GM19099 (cell line): ENCODE data around the gene ADAD2.

Experiments used
- POLR2A ChIP-seq: IDR thresholded peaks from 3 replicates; pipeline ENCODE4 v1.6.1; 2011; ENCODE audit warnings: low read depth; ENCODE audit not compliant: insufficient read length; ENCODE audit errors: extremely low read depth

ADAD2 gene

DNA sequence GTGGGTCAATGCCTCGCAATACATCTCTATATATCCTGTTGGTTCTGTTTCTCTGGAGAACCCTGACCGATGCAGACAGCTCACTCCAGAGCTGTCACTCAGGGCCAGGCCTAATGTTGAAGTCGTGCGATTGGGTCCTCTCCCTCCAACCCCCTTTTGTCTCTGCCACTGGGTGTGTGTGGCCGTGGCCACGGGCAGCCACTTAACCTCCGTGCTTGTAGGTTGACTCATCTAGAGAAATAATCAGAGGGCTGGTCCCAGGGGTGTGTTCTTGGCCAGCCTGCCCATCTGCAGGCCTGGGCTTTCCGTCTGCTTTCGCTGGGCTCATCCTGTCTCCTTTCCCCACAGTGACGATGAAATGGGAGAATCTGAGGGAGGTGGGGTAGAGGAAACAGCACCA is 7.4 kb downstream of the ADAD2 start:
- no peak for TF ChIP-seq POLR2A

- TF ChIP-seq POLR2A: no peak
Measured at GRCh38 chr16:84199097-84199496, 8.1 kb downstream of the ADAD2 start.

- no peak for TF ChIP-seq POLR2A
Measured at GRCh38 chr16:84199861-84200260, 8.9 kb downstream of the ADAD2 start.

DNA sequence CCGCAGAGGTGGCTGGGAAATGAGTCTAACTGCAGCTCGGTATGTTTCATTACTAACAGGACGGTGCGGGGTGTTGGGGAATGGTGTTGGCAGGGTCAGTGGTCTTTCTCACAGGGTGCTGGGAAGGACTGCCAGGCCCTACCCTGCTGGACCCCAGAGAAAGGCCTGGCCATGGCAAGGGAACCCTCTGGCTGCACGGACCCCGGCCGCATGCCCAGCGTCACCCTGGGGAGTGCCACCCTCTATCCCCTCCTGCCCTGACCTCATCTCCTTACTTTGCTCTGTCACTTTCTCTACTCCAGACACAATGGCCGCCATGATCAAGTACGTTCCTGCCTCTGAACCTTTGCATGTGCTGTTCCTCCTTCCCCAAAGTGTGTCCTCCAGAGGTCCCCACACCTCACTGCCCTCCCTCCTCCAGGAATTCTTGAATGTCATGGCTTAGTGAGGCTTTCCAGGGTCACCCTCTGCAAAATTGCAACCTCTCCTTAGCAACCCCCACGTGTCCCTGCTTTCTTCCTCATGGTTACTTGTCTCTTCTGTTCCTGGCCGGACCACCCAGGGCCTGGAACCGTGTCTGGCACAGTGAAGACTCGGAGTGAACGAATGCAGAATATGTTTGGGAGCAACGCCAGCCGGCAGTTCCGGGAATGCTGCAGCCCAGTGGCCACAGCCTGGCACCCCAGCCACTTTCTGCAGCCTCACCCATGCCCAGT is 15.2 kb downstream of the ADAD2 start:
- no peak for TF ChIP-seq POLR2A

DNA sequence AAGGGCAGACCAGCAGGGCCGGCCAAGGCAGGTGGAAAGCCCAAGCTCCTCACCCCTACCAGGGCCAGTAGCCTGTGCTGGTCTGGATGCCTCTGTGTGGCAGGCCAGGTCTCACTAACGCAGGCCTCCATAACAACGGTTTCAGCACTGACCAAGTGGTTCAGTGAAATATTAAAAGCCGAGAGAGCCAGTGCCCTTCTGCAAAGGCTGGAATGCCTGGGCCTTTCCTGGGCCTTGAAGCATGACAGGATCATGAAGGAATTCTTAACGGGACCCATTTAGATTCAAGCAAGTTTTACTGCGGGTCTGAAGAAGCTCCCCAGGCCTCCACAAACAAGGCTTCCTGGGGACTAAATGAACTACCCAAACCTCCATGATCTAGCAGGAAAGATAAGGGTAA is 16.3 kb downstream of the ADAD2 start:
- TF ChIP-seq POLR2A: no peak

DNA sequence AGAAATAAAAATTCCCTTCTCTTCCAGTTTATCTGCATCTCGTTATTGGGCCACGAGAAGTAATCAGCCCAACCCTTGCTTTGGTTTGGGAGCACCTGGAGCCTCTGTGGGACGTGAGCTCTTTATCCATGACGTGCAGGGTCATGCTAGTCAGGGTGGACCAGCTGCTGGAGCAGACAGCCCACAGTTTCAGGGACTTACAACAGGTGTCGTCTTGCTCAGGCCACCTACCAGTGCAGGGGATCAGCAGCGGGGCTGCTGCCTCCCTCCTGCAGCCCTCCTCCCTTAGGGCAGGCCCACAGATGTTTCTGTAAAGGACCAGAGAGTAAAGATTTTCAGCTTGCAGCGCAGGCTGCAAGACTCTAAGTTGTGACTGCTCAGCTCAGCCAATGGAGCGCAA is 16.9 kb downstream of the ADAD2 start:
- TF ChIP-seq POLR2A: no peak

- no peak for TF ChIP-seq POLR2A
Measured at GRCh38 chr16:84209989-84210388, 19.0 kb downstream of the ADAD2 start.

- no peak for TF ChIP-seq POLR2A
Measured at GRCh38 chr16:84212154-84212553, 21.2 kb downstream of the ADAD2 start.

DNA sequence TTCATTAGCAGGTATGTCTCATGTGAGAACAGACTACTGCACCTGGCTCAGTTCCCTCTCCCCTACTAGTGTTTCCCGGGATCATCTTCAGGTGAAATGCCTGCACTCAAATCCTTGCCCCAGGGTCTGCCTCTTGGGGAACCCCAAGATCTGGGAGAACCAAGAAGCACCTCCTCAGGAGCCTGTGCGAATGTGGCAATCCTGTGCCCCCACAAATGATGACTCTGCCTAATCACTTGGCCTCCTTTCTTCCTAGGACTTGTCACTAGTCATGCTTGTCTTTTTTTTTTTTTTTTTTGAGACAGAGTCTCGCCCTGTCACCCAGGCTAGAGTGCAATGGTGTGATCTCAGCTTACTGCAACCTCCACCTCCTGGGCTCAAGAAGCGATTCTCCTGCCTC is 21.7 kb downstream of the ADAD2 start:
- TF ChIP-seq POLR2A: no peak

GRCh38 chr16:84214451-84215066 is 23.6 kb downstream of the ADAD2 start:
- TF ChIP-seq POLR2A: no peak

- TF ChIP-seq POLR2A: no peak
Measured at GRCh38 chr16:84215531-84215930, 24.6 kb downstream of the ADAD2 start.

DNA sequence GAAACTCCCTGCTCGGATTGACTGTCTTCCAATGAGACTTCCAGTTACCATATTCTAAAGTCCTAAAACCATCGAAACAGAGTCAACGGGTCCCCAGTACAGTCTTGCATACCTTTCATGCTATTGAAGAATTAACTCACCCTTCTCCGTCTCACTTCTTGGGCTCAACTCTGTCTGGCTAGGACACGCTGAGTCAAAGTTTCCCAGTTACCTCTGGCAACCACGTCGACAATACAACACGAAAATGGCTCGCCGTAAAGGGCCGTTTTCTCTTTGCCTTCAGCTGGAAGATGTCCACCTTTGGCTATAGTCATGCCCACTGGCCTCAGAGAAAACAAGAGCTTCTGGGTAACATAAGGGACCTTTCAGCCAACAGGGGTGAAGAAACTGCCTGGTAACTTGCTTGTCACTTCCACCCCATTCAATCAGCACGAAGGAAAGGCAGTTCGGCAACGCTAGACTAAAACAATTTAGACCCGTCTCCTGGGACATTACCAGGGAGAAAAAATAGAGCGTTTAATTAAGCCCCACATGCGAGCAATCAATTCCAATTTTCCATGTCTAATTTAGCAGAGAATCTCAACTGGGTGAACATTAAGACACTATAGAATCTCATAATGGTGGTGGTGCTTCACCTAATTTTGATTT is 27.3 kb downstream of the ADAD2 start:
- no peak for TF ChIP-seq POLR2A

- TF ChIP-seq POLR2A: no peak
Measured at GRCh38 chr16:84218956-84219355, 28.0 kb downstream of the ADAD2 start.

- TF ChIP-seq POLR2A: no peak
Measured at GRCh38 chr16:84220851-84221250, 29.9 kb downstream of the ADAD2 start.

DNA sequence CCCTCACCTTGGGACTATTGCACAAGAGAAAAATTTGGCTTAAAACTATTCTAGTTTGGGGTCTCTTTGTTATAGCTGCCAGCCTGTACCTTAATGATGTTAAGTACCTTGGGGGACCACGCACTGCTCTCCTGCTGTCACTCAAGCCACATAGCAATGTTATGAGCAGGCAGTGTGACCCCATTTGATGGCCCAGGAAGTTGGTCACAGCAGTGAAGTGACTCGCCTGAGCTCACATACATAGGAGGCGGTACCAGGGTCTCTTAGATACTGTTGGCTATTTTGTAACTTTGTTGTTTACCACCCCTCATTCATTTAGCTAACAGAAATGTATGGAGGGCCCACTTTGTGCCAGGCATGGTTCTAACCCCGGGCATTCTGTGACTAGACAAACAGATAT is 32.5 kb downstream of the ADAD2 start:
- TF ChIP-seq POLR2A: no peak

GRCh38 chr16:84224554-84224953 is 33.6 kb downstream of the ADAD2 start:
- no peak for TF ChIP-seq POLR2A
